NCI-H1105 (cell line): ENCODE data around the gene KLKB1.
"Not testable (repeated sequence)": the region's sequence is repeated elsewhere in the genome, so short reads cannot be mapped to it uniquely, and the experiment has no call there.

Source experiments
- DNase-seq: peaks from one replicate; lab custom pipeline; 2025; lab: John Stamatoyannopoulos, UW

Gene KLKB1

GRCh38 chr4:186265683-186266652, 38.7 kb downstream of the KLKB1 start, which contains the start of gene F11:
TSS of gene F11 (plus strand) at chr4:186266189. CDS start at chr4:186267137, 948 bp downstream.
- no peak for DNase-seq

- DNase-seq: no peak
Observed at GRCh38 chr4:186266729-186267456, 39.6 kb downstream of the KLKB1 start.

- DNase-seq: no peak
Observed at GRCh38 chr4:186271081-186271678, 43.9 kb downstream of the KLKB1 start.

GRCh38 chr4:186272699-186273391, 45.5 kb downstream of the KLKB1 start:
- no peak for DNase-seq

GRCh38 chr4:186273392-186273789, 46.1 kb downstream of the KLKB1 start:
- DNase-seq: not testable (repeated sequence)

- no peak for DNase-seq
Observed at GRCh38 chr4:186283311-186283710, 56.0 kb downstream of the KLKB1 start.

- no peak for DNase-seq
Observed at GRCh38 chr4:186285147-186285546, 57.8 kb downstream of the KLKB1 start.

- no peak for DNase-seq
Observed at GRCh38 chr4:186286581-186286980, 59.3 kb downstream of the KLKB1 start.

- no peak for DNase-seq
Observed at GRCh38 chr4:186291256-186291890, 64.1 kb downstream of the KLKB1 start.

GRCh38 chr4:186294160-186294559, 66.9 kb downstream of the KLKB1 start:
- DNase-seq: no peak

GRCh38 chr4:186296481-186296880, 69.2 kb downstream of the KLKB1 start:
- no peak for DNase-seq

- DNase-seq: peak; percentile 2
Observed at GRCh38 chr4:186297013-186297645, 69.8 kb downstream of the KLKB1 start.

GRCh38 chr4:186298031-186298647, 70.8 kb downstream of the KLKB1 start:
- DNase-seq: no peak

- DNase-seq: no peak
Observed at GRCh38 chr4:186299291-186299690, 72.0 kb downstream of the KLKB1 start.

- no peak for DNase-seq
Observed at GRCh38 chr4:186300659-186301390, 73.5 kb downstream of the KLKB1 start.

- no peak for DNase-seq
Observed at GRCh38 chr4:186304216-186304615, 76.9 kb downstream of the KLKB1 start.

- no peak for DNase-seq
Observed at GRCh38 chr4:186304866-186305505, 77.7 kb downstream of the KLKB1 start.

GRCh38 chr4:186307497-186307896, 80.2 kb downstream of the KLKB1 start:
- DNase-seq: no peak

- no peak for DNase-seq
Observed at GRCh38 chr4:186307916-186308315, 80.6 kb downstream of the KLKB1 start.
